Fibroblast of the conjunctiva (primary cell): ENCODE measurements around the gene THEM5.
A peak's percentile ranks its signal among the peaks of the same experiment; 100 is the strongest.
"Not testable (repeated sequence)": the region's sequence is repeated elsewhere in the genome, so short reads cannot be mapped to it uniquely, and the experiment has no call there.

Source experiments
- DNase-seq: peaks from one replicate; pipeline ENCODE4 v3.0.0-alpha.2; 2010; ENCODE audit warnings: low read depth

The THEM5 gene

DNA sequence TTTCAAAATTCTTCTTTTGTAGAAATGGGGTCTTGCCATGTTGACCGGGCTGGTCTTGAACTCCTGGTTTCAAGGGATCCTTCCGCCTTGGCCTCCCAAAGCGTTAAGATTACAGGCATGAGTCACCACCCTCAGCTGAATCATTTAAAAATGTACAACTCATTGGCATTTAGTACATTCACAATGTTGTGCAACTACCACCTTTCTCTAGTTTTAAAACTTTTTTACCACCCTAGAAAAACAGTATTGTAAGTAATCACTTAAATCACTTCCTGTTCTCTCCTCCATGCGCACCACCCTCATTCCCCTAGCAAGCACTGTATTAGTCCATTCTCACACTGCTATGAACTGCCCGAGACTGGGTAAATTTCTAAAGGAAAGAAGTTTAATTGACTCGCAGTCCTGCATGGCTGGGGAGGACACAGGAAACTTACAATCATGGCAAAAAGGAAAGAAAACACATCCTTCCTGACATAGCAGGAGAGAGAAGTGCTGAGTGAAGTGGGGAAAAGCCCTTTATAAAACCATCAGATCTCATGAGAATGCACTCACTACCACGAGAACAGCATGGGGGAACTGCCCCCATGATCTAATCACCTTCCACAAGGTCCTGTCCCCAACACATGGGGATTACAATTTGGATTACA lies 14.4 kb upstream of the THEM5 start:
- DNase-seq, result peak; percentile 59

DNA sequence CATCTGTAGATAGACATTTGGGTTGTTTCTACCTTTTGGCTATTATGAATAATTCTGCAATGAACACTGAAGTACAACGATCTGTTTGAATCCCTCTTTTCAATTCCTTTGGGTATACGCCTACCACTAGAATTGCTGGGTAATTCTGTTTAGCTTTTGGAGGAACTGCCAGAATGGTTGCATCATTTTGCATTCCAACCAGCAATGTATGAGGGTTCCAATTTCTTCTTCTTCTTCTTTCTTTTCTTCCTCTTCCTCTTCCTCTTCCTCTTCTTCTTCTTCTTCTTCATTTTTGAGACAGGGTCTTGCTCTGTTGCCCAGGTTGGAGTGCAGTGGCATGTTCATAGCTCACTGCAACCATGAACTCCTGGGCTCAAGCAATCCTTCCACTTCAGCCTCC lies 13.8 kb upstream of the THEM5 start:
- DNase-seq, result peak; percentile 35

GRCh38 chr1:151864411-151864810 lies 10.9 kb upstream of the THEM5 start:
- no peak for DNase-seq

- DNase-seq, result no peak
Observed at GRCh38 chr1:151862604-151863003, 9.1 kb upstream of the THEM5 start.

DNA sequence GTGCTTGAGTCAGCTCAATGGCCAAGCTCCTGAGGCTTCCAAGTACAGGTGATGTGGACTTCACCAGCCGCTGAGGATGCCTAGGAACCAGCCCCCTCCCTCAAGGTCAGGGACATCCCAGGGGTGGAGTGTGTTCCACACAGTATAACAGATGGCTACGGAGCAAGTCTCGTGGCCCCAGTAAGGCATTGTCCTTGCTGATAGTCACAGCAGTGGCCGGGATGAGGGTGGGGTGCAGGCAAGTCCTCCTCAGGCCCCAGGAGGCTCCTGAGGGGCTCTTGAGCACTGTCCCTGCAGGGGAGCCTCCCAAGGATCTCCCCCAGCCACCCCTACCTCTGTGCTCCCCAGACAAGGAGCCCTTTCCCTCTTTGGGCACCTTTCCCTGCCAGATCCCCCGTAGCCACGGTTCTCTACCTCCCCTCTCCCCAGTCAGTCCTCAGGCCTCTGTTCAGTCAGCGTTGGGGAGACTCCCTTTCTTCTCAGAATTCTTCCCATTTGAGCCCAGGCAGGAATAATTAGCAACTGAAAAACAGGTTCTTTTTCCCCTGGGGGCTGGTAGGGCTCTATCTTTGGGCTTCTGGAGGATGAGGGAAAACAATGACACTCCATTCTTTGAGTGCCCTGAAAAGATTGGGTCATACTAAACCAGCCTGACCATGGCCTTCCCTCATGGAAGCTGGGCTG lies 7.1 kb upstream of the THEM5 start:
- no peak for DNase-seq

DNA sequence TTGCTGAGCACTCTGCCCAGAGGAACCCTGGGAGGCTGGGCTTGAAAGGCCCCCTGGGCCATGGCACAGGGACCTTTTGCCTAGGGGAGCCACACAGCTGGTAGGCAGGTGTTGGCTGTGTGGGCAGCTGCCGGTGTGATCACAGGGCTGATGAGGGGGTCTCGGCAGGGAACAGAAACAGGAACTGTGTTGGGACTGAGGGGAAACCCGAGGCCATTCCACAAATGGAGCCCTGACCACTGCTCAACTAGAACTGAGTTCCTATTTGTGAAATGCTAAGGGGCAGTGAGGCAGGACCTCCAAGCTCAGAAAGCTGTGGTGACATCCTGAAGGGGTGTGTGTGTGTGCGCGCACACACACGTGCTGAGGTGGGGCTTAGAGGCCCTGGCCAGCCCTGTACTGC lies 6.4 kb upstream of the THEM5 start:
- no peak for DNase-seq

GRCh38 chr1:151858886-151859665 lies 5.6 kb upstream of the THEM5 start:
- DNase-seq, result no peak

DNA sequence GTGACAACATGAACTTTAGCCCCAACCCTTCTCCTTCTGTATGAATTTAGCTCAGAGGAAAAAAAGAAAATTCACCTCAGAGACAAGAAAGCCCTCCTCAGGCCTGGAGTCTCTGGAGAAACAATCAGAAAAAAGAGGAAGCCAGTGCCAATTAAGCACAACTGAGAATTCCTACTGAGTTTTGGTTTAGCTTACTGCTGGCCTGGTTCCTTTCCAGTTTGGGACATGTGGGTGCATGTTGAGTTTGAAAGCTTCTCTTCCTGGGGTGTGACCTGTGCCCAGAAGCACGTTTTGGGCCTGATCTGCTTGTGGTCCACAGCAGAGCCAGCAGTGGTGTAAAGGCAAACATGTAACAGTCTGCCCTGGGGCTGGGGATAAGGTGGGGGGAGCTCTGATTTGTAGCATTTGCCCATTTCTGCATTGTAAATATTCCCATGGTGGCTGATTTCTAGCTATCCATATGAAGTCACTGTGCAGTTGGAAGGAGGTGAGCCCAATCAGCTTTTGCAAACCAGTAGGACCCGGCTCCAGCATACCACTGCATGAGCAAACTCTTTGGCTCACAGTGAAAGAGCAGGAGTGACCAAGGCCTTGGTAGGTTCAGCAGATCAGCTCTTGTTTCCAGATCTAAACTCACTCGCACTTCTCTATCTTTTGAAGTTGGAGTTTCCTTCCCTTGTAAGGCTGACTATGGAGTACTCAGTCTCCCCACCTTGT lies 4.7 kb upstream of the THEM5 start:
- DNase-seq, result no peak

GRCh38 chr1:151855933-151856332 lies 2.4 kb upstream of the THEM5 start:
- no peak for DNase-seq

GRCh38 chr1:151855516-151855915 lies 2.0 kb upstream of the THEM5 start:
- not testable (repeated sequence) for DNase-seq

DNA sequence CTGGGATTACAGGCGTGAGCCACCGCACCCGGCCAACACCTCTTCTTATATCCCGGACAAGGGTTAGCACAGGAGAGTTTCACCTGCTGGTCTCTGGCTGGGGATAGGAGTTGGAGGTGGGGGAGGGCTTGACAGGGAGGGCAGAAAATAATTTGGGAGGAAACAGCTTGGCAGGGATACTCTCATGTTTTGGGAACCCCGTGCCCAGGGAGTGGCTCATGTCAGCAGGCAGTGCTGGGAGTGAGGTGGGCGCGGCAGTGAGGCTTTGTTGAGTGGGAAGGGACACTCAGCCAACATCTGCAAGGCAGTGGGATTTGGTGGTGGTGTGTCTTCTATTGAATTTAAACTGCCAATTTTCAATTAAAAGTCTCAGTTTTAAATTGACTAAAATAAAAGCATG lies 1.1 kb upstream of the THEM5 start:
- no peak for DNase-seq

DNA sequence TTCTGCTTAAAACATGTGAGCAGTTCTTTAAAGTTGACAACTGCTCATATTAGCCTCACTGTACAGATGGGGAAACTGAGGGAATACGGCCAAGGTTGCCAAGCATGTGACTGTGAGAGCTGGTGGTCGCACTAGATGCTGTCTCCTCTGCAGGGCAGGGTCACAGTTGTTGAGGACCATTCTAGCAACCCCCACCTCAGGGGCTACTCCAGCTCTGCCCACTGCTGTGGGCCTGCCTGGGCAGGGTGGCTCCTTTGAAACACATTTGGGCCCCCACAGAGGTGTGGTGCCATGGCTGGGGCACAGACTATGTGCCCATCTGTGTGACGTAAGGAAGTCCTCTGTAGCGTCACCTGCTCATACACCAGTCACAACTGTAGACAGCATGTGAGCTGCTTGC lies 779 bp downstream of the THEM5 start:
- DNase-seq, result no peak

DNA sequence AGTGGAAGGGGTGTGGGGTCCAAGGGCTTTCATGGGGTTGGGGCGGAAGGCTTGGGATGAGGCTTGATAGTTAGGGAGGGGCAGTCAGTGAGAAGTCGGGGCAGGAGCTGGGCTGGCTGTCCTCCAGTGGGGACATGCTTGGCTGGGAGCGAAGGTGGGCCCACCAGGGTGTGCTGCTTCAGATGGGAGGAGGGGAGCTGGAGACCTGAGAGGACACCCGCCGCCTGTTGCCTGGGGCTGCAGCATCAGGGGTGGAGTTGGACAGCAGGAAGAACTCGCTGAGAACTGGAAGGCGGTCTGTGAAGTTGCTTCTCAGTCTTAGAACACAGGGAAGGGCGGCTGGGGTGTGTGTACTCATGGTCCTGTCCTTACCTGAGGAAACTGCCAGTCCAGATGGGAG lies 1.6 kb downstream of the THEM5 start:
- no peak for DNase-seq

DNA sequence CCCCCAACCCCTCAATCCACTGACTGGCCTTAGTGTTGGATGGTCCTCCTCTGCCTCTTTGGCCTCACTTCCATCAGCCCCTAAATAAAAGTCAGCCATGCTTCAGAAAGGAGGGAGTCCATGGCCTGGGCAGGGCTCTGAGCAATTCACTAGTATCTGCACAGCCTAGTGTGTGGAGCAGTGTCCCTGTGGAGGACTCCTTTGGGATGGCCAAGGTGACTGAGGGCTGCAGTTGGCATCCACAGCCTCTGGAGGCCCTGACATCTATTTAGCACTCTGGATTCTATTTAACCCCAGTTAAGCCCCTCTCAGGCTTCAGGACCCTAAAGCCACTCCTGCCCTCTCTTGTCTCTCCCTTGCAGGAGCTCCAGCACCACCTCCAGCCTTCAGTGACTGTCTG lies 3.6 kb downstream of the THEM5 start:
- DNase-seq, result no peak

DNA sequence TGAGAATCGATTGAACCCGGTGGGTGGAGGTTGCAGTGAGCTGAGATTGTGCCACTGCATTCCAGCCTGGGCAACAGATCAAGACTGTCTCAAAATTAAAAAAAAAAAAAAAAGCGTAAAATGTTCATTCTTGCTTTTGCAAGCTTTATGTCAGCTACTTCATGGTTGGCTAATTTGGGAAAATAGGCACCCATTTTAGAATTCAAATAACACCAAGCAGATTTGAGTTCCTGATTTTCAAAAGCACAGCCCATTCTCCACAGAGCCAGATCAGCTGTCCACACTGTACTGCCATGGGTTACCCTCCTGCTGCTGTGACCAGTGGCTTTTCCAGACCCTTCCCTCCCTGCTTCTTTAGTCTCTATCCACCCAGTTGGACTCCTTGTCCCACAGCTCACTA lies 4.4 kb downstream of the THEM5 start:
- no peak for DNase-seq

- DNase-seq, result no peak
Observed at GRCh38 chr1:151847867-151848596, 5.5 kb downstream of the THEM5 start.

DNA sequence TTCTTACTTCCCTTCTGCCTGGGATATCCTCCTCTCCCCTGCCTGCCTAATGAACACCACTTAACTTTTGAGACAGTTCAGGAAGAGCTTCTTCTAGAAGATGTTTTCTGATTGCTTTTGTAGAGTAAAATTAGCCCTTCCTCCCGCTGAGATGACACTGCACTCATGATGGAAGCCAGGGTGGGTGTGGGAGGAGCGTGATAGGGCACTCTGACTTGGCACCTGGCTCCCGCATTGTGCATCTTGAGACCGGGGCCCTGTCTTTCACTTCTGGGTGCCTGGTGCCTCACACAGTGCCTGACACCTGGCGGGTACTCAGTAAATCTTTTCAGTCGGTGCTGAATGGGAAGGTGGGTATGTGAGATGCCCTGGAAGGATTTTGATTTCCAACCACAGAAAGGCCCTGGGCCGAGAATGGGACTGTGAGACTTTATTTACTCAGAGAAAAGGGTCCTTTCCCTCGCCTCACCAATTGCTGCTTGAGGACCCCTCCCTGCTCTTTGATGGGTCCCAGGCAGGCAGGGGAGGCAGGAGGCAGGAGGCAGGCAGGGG lies 6.8 kb downstream of the THEM5 start:
- DNase-seq, result no peak

GRCh38 chr1:151846062-151846568 lies 7.4 kb downstream of the THEM5 start:
- no peak for DNase-seq

- DNase-seq, result no peak
Observed at GRCh38 chr1:151843398-151843797, 10.1 kb downstream of the THEM5 start.

- peak; percentile 18 for DNase-seq
Observed at GRCh38 chr1:151841141-151841540, 12.4 kb downstream of the THEM5 start.

DNA sequence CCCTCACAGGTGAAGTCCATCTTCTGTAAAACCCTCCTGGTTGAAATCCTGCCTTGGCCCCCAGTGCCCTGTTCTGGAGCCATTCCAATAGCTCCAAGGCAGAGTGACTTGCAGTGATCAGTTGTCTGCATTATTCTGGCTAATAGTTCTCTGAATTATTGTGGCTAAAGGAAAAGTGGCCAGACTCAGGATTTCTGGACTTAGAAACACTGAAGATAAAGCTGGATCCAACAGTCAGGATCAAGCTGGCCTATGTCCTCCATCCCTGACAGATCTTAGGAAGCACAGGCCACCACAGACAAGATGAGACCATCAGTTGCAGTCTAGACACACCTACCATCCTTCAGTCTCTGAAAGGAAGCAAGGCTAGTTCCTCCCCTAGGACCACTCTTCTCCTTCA lies 13.1 kb downstream of the THEM5 start:
- no peak for DNase-seq
